Esophagus muscularis mucosa (tissue), 4 donors: ENCODE measurements around the gene SH3RF3. TPM values are rescaled to one million over a fixed set of nuclear protein-coding genes. Genes with fewer than 3 reads are reported as not detected.

ENCODE experiments used
- DNase-seq: peaks from one replicate; pipeline ENCODE4 v3.0.0-alpha.2; 2017; ENCODE audit errors: extremely low spot score
- H3K27ac ChIP-seq, 4 donors: fragments of 200-600 bp; sonication (generic); replicated peaks in 1 of 4; 1 replicate in 3 of 4; 2 replicates in 1 of 4; pipeline ENCODE4 v1.5.1; 2016 to 2019; ENCODE audit warnings: mild to moderate bottlenecking in 1 of 4
- H3K27me3 ChIP-seq, 4 donors: fragments of 200-600 bp; sonication (generic); one replicate each; pipeline versions ENCODE4 v1.5.1 to v1.6.0; 2016 to 2019
- H3K36me3 ChIP-seq, 4 donors: fragments of 200-600 bp; sonication (generic); one replicate each; pipeline ENCODE4 v1.5.1; 2016 to 2019
- H3K4me1 ChIP-seq, 4 donors: fragments of 200-600 bp; sonication (generic); one replicate each; pipeline ENCODE4 v1.5.1; 2016 to 2019
- H3K4me3 ChIP-seq, 4 donors: fragments of 200-600 bp; sonication (generic); 1 replicate in 2 of 4; 2 replicates in 2 of 4; pipeline ENCODE4 v1.5.1; 2016 to 2019; ENCODE audit warnings: mild to moderate bottlenecking in 4 of 4, moderate library complexity in 1 of 4
- H3K9me3 ChIP-seq, 4 donors: fragments of 200-600 bp; sonication (generic); 1 replicate in 3 of 4; 2 replicates in 1 of 4; pipeline ENCODE4 v1.5.1; 2016 to 2019
- EP300 ChIP-seq: sonication (generic); formaldehyde crosslinking; IDR thresholded peaks from one replicate; pipeline ENCODE4 v1.6.1; 2017; ENCODE audit warnings: antibody characterized with exemption
- POLR2A ChIP-seq: fragments of 450-650 bp; IDR thresholded peaks from one replicate; pipeline ENCODE4 v1.6.1; 2017; ENCODE audit warnings: antibody characterized with exemption, moderate library complexity, mild to moderate bottlenecking, low read depth
- POLR2AphosphoS5 ChIP-seq, 2 donors: sonication (generic); formaldehyde crosslinking; IDR thresholded peaks; one replicate each; pipeline ENCODE4 v1.6.1; 2017; ENCODE audit warnings: antibody characterized with exemption in 2 of 2
- WGBS: methylation state at CpG from one replicate; pipeline ENCODE4 v1.1.5; 2018; 5-methylcytosine and 5-hydroxymethylcytosine counted together
- intact Hi-C: fragments of 100-400 bp; cut with DNase I; formaldehyde crosslinking; loops from one replicate; pipeline ENCODE4 v1.15.1; 2023
- total RNA-seq, 4 donors: library from RNA; depleted of rRNA; stranded (reverse); fragments of >200 nt; gene quantifications; one replicate each; pipeline versions ENCODE4 v1.1.0 to v1.2.1, GENCODE V29; 2016
- TF ChIP-seq, protein P1 (sequence below), 3 experiments: fragments of 200-600 bp in 2 of 3; fragments of 450-650 bp in 1 of 3; sonication (generic) in 2 of 3; IDR thresholded peaks; one replicate each; pipeline ENCODE4 v1.5.1; 2017 to 2019; ENCODE audit warnings: antibody characterized with exemption in 3 of 3, mild to moderate bottlenecking in 2 of 3, moderate library complexity in 1 of 3

Gene SH3RF3
- total RNA-seq, 4 donors from 2014 or later: 6.3 to 17.5 (median 11.3) TPM

DNA sequence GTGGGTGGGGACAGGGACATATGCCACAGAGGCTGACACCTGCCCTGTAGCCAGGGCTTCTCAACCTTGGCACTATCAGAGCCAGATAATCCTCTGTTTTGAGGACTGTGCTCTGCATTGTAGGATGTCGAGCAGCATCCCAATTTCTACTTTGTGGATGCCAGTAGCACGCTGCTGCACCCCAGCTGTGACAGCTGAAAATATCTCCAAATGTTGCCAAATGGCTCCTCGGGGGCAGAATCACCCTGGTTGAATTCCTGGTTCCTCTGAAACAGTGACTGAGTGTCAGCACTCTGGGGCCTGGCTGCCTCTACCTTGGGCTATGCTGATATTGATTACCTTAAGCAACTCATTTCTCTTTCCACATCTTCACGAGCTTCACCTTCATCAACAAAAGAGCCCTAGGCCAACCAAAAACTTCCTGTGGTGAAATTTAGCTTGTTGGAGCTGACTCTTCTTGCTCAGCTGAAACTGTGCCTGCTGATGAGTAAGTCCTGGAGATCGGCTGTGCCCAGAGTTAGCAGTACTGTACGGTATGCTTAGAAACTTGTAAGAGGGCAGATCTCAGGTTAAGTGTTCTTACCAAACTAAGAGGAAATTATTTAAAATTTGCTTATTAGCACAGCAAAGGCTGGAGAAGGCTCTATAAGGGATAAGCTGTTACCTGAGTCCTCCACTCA lies 346.7 kb downstream of the SH3RF3 start:
- Histone ChIP-seq H3K27ac (no peak overlapping the region), H3K4me1 (peaks cover 0 to 11% (median 4%) of the 10 kb centered on the region in 4 donors), H3K36me3 (no peaks in the 10 kb centered on the region), H3K27me3 (no peaks in the 10 kb centered on the region), H3K9me3 (no peaks in the 10 kb centered on the region), H3K4me3 (no peak overlapping the region)
- TF ChIP-seq EP300 (no peak), POLR2A (no peak), POLR2AphosphoS5 (IDR thresholded peaks at IDR 0.05) (no peak)
- TF ChIP-seq, protein P1, sequence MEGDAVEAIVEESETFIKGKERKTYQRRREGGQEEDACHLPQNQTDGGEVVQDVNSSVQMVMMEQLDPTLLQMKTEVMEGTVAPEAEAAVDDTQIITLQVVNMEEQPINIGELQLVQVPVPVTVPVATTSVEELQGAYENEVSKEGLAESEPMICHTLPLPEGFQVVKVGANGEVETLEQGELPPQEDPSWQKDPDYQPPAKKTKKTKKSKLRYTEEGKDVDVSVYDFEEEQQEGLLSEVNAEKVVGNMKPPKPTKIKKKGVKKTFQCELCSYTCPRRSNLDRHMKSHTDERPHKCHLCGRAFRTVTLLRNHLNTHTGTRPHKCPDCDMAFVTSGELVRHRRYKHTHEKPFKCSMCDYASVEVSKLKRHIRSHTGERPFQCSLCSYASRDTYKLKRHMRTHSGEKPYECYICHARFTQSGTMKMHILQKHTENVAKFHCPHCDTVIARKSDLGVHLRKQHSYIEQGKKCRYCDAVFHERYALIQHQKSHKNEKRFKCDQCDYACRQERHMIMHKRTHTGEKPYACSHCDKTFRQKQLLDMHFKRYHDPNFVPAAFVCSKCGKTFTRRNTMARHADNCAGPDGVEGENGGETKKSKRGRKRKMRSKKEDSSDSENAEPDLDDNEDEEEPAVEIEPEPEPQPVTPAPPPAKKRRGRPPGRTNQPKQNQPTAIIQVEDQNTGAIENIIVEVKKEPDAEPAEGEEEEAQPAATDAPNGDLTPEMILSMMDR (IDR thresholded peaks at IDR 0.05): no peak
- DNase-seq: no peak
- WGBS: 76% methylated on average over 6 of the region's 6 CpGs
- intact Hi-C loops: no loop called here

DNA sequence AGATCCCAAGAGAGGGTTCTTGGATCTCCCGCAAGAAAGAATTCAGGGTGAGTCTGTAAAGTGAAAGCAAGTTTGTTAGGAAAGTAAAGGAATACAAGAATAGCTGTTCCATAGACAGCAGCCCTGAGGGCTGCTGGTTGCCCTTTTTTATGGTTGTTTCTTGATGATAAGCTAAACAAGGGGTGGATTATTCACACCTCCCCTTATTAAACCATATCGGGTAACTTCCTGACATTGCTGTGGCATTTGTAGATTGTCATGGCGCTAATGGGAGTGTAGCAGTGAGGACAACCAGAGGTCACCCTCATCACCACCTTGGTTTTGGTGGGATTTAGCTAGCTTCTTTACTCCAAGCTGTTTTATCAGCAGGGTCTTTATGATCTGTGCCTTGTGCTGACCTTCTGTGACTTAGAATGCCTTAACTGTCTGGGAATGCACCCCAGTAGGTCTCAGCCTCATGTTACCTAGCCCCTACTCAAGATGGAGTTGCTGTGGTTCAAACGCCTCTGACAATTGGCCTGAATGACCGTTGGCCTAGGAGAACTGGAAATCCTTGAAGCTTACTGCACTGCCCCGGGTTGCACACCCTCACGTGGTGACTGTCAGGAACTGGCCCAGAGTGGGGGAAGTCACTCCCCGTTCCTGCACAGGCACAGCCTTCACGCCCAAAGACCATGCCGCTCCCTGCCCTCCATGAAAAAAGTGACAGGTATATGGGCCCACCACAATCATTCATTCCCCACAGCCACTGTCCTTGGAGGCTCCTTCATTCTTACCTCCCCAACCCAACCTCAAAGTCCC lies 347.8 kb downstream of the SH3RF3 start:
- Histone ChIP-seq H3K27ac (no peak overlapping the region), H3K36me3 (no peaks in the 10 kb centered on the region), H3K27me3 (no peaks in the 10 kb centered on the region), H3K9me3 (no peaks in the 10 kb centered on the region), H3K4me3 (no peak overlapping the region), H3K4me1 (peaks cover 0 to 15% (median 10%) of the 10 kb centered on the region in 4 donors)
- DNase-seq: no peak
- 91% methylated on average over 10 of the region's 10 CpGs for WGBS
- no peak for TF ChIP-seq EP300
- no peak for TF ChIP-seq POLR2A
- TF ChIP-seq, protein P1 (IDR thresholded peaks at IDR 0.05): no peak
- TF ChIP-seq POLR2AphosphoS5 (IDR thresholded peaks at IDR 0.05): no peak
- intact Hi-C loops: no loop called here

DNA sequence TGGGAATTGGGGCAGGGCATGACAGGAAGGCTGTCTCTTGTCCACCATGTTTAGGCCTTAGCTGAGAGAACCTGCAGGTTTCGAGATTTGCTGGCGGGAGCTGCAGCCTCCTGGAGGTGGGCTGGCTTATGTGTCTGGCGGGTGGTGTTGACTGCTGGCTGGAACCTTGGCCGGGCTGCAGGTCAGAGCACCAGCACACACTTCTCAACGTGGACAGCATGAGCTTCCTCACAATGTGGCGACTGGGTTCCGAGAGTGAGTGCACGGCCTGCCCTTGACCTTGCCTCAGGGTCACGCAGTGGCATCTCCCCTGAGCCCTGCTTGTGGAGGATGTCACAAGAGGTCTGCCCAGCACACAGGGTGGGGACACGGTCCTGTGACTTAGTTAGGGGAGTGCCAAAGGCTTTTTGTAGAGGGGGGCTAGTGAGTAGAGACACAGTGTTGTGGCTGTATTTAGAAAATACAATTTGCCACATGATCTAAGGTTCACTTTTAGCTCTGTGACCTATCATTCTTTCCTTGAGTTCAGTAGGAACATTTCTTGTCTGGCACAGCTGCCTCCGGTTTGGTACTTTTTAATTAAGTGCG lies 350.0 kb downstream of the SH3RF3 start:
- H3K27ac ChIP-seq: no peak overlapping the region

DNA sequence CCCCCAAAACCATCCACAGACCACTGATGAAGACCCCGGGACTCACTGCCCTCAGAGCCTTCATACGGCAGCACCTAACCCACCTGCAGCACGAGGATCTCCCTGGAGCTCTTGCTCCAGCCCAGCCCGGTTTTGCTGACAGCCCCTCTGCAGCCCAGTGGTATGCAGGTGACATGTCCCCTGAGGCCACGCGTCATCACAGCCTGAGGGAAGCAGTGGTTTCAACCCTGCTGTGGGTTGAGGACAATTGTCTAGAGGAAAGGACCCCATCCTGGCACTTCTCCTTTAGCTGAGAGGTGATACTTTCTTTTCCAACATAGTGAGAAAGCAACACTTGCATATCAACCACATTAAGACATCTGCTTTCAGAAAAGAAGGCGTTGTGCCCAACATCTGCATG lies 350.8 kb downstream of the SH3RF3 start:
- DNase-seq: no peak
- Histone ChIP-seq H3K27ac (no peak overlapping the region), H3K36me3 (no peaks in the 10 kb centered on the region), H3K9me3 (no peaks in the 10 kb centered on the region), H3K4me1 (peaks cover 21 to 30% (median 26%) of the 10 kb centered on the region in 4 donors), H3K27me3 (no peaks in the 10 kb centered on the region), H3K4me3 (no peak overlapping the region)
- intact Hi-C loops: no loop called here
- TF ChIP-seq EP300 (no peak), POLR2A (no peak), POLR2AphosphoS5 (IDR thresholded peaks at IDR 0.05) (no peak)
- WGBS: 69% methylated on average over 7 of the region's 7 CpGs

More for the DNA sequence above, 350.0 kb downstream of the SH3RF3 start:
- Histone ChIP-seq H3K27me3 (no peaks in the 10 kb centered on the region), H3K36me3 (no peaks in the 10 kb centered on the region), H3K9me3 (no peaks in the 10 kb centered on the region), H3K4me1 (peaks cover 21 to 27% (median 25%) of the 10 kb centered on the region in 4 donors), H3K4me3 (no peak overlapping the region)
- WGBS: 86% methylated on average over 12 of the region's 12 CpGs
- DNase-seq: no peak
- no peak for TF ChIP-seq POLR2AphosphoS5 (IDR thresholded peaks at IDR 0.05)
- no peak for TF ChIP-seq EP300
- TF ChIP-seq POLR2A: no peak
- TF ChIP-seq, protein P1 (IDR thresholded peaks at IDR 0.05): no peak
- intact Hi-C loops: no loop called here
